HepG2 (cell line): ENCODE data around the gene VGLL4. TPM values are rescaled to one million over a fixed set of nuclear protein-coding genes. Genes with fewer than 3 reads are reported as not detected.

ENCODE experiments used
- ATAC-seq: fragments of 200-7000 bp; cut with Tn5 transposase; 3 replicates; pipeline ENCODE4 v1.9.1; 2020; ENCODE audit warnings: mild to moderate bottlenecking, moderate library complexity
- BruUV-seq: library from RNA; stranded (reverse); fragments of 400-500 nt; replicated peaks from 2 replicates; lab custom pipeline; 2021; lab: Mats Ljungman, UMichigan
- CTCF ChIA-PET: fragments of 300-600 bp; formaldehyde crosslinking; extraction: SDS; loops from one replicate; lab custom pipeline; 2021; ENCODE audit warnings: low total read pairs, inconsistent platforms, low intra/inter-chr PET ratio; lab: Yijun Ruan, JAX
- POLR2A ChIA-PET: fragments of 350-600 bp; sonication (Branson Sonifier 250); formaldehyde crosslinking; loops from one replicate; lab custom pipeline; 2020; ENCODE audit warnings: antibody characterized with exemption, inconsistent platforms; lab: Yijun Ruan, JAX
- DNase-seq: peaks from one replicate; pipeline ENCODE4 v3.0.0-alpha.2; 2015; ENCODE audit warnings: low spot score
- FAIRE-seq: peaks from 3 replicates; lab custom pipeline; 2011; peaks lifted over from hg19 to GRCh38; lab: Jason Lieb, UNC
- H2AFZ ChIP-seq: one replicate; pipeline ENCODE4 v1.6.1; 2011; ENCODE audit warnings: low read length, inconsistent platforms
- H3K27ac ChIP-seq: fragments of 300-600 bp; 3 replicates; pipeline ENCODE4 v1.8.0; 2011; ENCODE audit warnings: mixed run types, mild to moderate bottlenecking, mixed read lengths, low read length, inconsistent platforms; ENCODE audit not compliant: insufficient read depth; ENCODE audit errors: extremely low read length
- H3K27me3 ChIP-seq, 2 experiments: fragments of 200-600 bp in 1 of 2; 2 replicates in 1 of 2; 3 replicates in 1 of 2; pipeline versions ENCODE4 v1.6.0 to v1.8.0; 2011; ENCODE audit warnings: low read length in 2 of 2, mild to moderate bottlenecking in 2 of 2, moderate library complexity in 2 of 2, inconsistent platforms in 1 of 2; ENCODE audit not compliant: insufficient read depth in 2 of 2, control insufficient read depth in 1 of 2
- H3K36me3 ChIP-seq, 2 experiments: fragments of 200-600 bp in 1 of 2; replicated peaks in 1 of 2; 2 replicates in 1 of 2; 3 replicates in 1 of 2; pipeline versions ENCODE4 v1.5.1 to v1.8.0; 2011; ENCODE audit warnings: low read length in 2 of 2, inconsistent platforms in 1 of 2; ENCODE audit not compliant: insufficient read depth in 2 of 2, control insufficient read depth in 1 of 2
- H3K4me1 ChIP-seq: 2 replicates; pipeline ENCODE4 v1.5.1; 2012; ENCODE audit warnings: low read length, inconsistent platforms; ENCODE audit not compliant: insufficient read depth
- H3K4me2 ChIP-seq: 2 replicates; pipeline ENCODE4 v1.6.0; 2011; ENCODE audit warnings: low read depth, low read length, inconsistent platforms
- H3K4me3 ChIP-seq, 3 experiments: fragments of 200-600 bp in 1 of 3; sonication (generic), shearing (Covaris generic) in 1 of 3; replicated peaks in 1 of 3; 2 replicates each; pipeline ENCODE4 v1.5.1; 2011 to 2016; ENCODE audit warnings: low read length in 3 of 3, inconsistent platforms in 2 of 3, low read depth in 2 of 3, mild to moderate bottlenecking in 2 of 3, control low read depth in 1 of 3, mixed read lengths in 1 of 3; ENCODE audit not compliant: insufficient read depth in 1 of 3
- H3K79me2 ChIP-seq: one replicate; pipeline ENCODE4 v1.6.1; 2011; ENCODE audit warnings: low read length, inconsistent platforms; ENCODE audit not compliant: insufficient read depth
- H3K9ac ChIP-seq: 2 replicates; pipeline ENCODE4 v1.6.0; 2011; ENCODE audit warnings: mild to moderate bottlenecking, low read depth, low read length, inconsistent platforms; ENCODE audit not compliant: insufficient read depth
- H3K9me3 ChIP-seq: 2 replicates; pipeline ENCODE4 v1.5.1; 2012; ENCODE audit warnings: mild to moderate bottlenecking, low read length
- H4K20me1 ChIP-seq: 2 replicates; pipeline ENCODE4 v1.6.0; 2011; ENCODE audit warnings: inconsistent platforms, mild to moderate bottlenecking, low read length, moderate library complexity; ENCODE audit not compliant: insufficient read depth
- BHLHE40 ChIP-seq: IDR thresholded peaks from 2 replicates; pipeline ENCODE4 v1.6.1; 2011; ENCODE audit warnings: low read length, improper control_type of control experiment
- IKZF5 ChIP-seq: IDR thresholded peaks from 2 replicates; pipeline ENCODE4 v1.6.1; 2018; ENCODE audit warnings: missing genetic modification reagents, mild to moderate bottlenecking, missing compliant biosample characterization
- IRF9 ChIP-seq: sonication (generic); formaldehyde crosslinking; IDR thresholded peaks from 2 replicates; pipeline ENCODE4 v1.8.0; 2022; ENCODE audit warnings: missing genetic modification reagents, mild to moderate bottlenecking, borderline replicate concordance
- KAT2B ChIP-seq: fragments of 150-350 bp; IDR thresholded peaks from 2 replicates; pipeline ENCODE4 v1.6.1; 2014; ENCODE audit warnings: low read depth, low read length, borderline replicate concordance
- KLF13 ChIP-seq: sonication (generic); formaldehyde crosslinking; IDR thresholded peaks from 2 replicates; pipeline ENCODE4 v1.4.0; 2020; ENCODE audit warnings: mild to moderate bottlenecking, missing genetic modification reagents
- MTF1 ChIP-seq: sonication (generic); formaldehyde crosslinking; IDR thresholded peaks from 2 replicates; pipeline ENCODE4 v1.5.0; 2020; ENCODE audit warnings: missing genetic modification reagents
- PHF21A ChIP-seq: sonication (generic); formaldehyde crosslinking; IDR thresholded peaks from 2 replicates; pipeline ENCODE4 v1.5.0; 2020; ENCODE audit warnings: mild to moderate bottlenecking, missing genetic modification reagents
- RAD21 ChIP-seq: fragments of 450-650 bp; formaldehyde crosslinking; IDR thresholded peaks from 2 replicates; pipeline ENCODE4 v1.5.0; 2020; ENCODE audit warnings: mild to moderate bottlenecking
- SMARCE1 ChIP-seq: fragments of 450-650 bp; IDR thresholded peaks from 2 replicates; pipeline ENCODE4 v1.6.1; 2017; ENCODE audit warnings: borderline replicate concordance
- ZNF230 ChIP-seq: sonication (generic); formaldehyde crosslinking; IDR thresholded peaks from 2 replicates; pipeline ENCODE4 v1.4.0; 2020; ENCODE audit warnings: mild to moderate bottlenecking, missing genetic modification reagents
- ZNF577 ChIP-seq: sonication (generic); formaldehyde crosslinking; IDR thresholded peaks from 2 replicates; pipeline ENCODE4 v1.4.0; 2020; ENCODE audit warnings: mild to moderate bottlenecking, low read depth, missing genetic modification reagents, borderline replicate concordance
- ZSCAN31 ChIP-seq: sonication (generic); formaldehyde crosslinking; IDR thresholded peaks from 2 replicates; pipeline ENCODE4 v1.5.0; 2020; ENCODE audit warnings: low read depth, mild to moderate bottlenecking, missing genetic modification reagents
- ZSCAN9 ChIP-seq: IDR thresholded peaks from 2 replicates; pipeline ENCODE4 v1.6.1; 2016; ENCODE audit warnings: borderline replicate concordance
- WGBS: methylation state at CpG from one replicate; pipeline ENCODE4 v1.1.6; 2017; ENCODE audit warnings: low lambda C conversion rate; 5-methylcytosine and 5-hydroxymethylcytosine counted together
- in situ Hi-C: cut with HindIII; loops from 2 replicates; pipeline ENCODE4 v1.10.0; 2017; ENCODE audit warnings: low pct_unique_long_range_greater_than_20kb; ENCODE audit not compliant: extremely low pct_ligation_motif_present
- intact Hi-C: fragments of 100-400 bp; cut with micrococcal nuclease; formaldehyde crosslinking; loops from one replicate; pipeline ENCODE4 v1.10.0; 2022; ENCODE audit not compliant: unreplicated experiment
- polyA plus RNA-seq, 8 experiments: library from polyadenylated mRNA; depleted of rRNA in 3 of 8; stranded (reverse) in 7 of 8; unstranded in 1 of 8; fragments of >200 nt; fragmentation: Illumina TruSeq in 4 of 8; extraction: Trizol in 4 of 8; gene quantifications; 2 replicates each; pipeline versions ENCODE4 v1.2.1 to v1.2.3, GENCODE V29; 2011 to 2016; ENCODE audit warnings: low read depth in 4 of 8, missing spikeins in 1 of 8, mixed read lengths in 1 of 8; ENCODE audit not compliant: insufficient read depth in 1 of 8
- total RNA-seq, 5 experiments: library from RNA; depleted of rRNA; stranded (reverse); fragments of >200 nt; fragmentation: Illumina TruSeq; extraction: Trizol; gene quantifications; 2 replicates each; pipeline ENCODE4 v1.2.3, GENCODE V29; 2016; ENCODE audit warnings: low read depth in 1 of 5
- TF ChIP-seq, protein P1 (sequence below): sonication (generic); formaldehyde crosslinking; IDR thresholded peaks from 2 replicates; pipeline ENCODE4 v1.8.1; 2023; ENCODE audit warnings: mild to moderate bottlenecking, missing genetic modification reagents, borderline replicate concordance

VGLL4 gene
- total and polyA plus RNA-seq, 2 of the 13 experiments (the other 11 are each of a cell fraction or from before 2014, with no cell fraction given): 23.2 to 39.0 TPM

DNA sequence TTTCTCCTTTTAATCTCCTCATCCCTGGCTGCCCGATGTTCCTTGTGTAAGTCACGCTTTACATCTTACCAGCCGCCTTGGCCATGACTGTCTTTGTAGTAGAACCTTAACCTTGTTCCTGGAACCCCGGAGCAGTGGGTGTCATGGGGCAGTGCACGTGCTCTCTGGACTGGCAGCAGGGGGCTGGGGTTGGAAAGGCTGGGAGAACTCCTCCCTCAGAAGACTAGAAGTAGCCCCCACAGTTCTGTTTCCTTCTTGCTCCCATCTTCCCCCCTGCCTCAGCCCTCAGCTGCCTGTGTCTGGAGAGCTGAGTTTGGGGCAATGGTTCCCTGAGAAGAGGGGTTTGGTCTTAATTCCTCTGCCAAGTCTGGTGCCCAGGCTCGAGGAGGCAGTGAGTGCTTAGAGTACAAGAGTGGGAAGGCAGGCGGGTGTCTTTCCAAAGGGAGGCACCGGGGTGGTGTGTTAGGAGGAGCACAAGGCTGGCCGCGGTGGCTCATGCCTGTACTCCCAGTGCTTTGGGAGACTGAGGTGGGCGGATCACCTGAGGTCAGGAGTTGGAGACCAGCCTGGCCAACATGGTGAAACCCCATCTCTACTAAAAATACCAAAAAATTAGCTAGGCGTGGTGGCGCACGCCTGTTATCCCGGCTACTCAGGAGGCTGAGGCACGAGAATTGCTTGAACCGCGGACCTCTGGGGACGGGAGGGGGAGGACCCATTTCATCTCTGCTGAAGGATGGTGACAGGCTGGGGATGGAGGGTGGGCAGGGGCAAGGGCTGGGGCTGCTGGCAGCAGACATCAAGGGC is 100.4 kb downstream of the VGLL4 start:
- FAIRE-seq (no peak), DNase-seq (no peak), ATAC-seq (no peak)
- Histone ChIP-seq H3K36me3 (no peaks in the 10 kb centered on the region), H3K27ac (no peak overlapping the region), H4K20me1 (no peaks in the 10 kb centered on the region), H3K4me2 (no peak overlapping the region), H3K9ac (no peak overlapping the region), H3K79me2 (no peaks in the 10 kb centered on the region), H3K27me3 (no peaks in the 10 kb centered on the region), H2AFZ (no peak overlapping the region), H3K4me1 (peaks cover 12% of the 10 kb centered on the region), H3K9me3 (no peaks in the 10 kb centered on the region), H3K4me3 (no peak overlapping the region)
- no TSS peak for BruUV-seq
- intact Hi-C loops: no loop called here
- in situ Hi-C loops: no loop called here
- POLR2A ChIA-PET: no interaction called here
- 89% methylated on average over 19 of the region's 19 CpGs for WGBS
- TF ChIP-seq PHF21A (CRISPR knock-in tag): no peak
- TF ChIP-seq MTF1 (CRISPR knock-in tag): no peak
- TF ChIP-seq, protein P1, sequence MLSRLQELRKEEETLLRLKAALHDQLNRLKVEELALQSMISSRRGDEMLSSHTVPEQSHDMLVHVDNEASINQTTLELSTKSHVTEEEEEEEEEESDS (CRISPR knock-in tag): no peak
- TF ChIP-seq KAT2B: no peak
- TF ChIP-seq RAD21 (CRISPR knock-in tag): no peak
- no peak for TF ChIP-seq KLF13 (CRISPR knock-in tag)
- TF ChIP-seq SMARCE1: no peak
- TF ChIP-seq ZSCAN9 (CRISPR knock-in tag): no peak
- no peak for TF ChIP-seq ZSCAN31
- no peak for TF ChIP-seq IKZF5 (CRISPR knock-in tag)
- TF ChIP-seq ZNF577 (CRISPR knock-in tag): no peak
- no peak for TF ChIP-seq ZNF230
- TF ChIP-seq BHLHE40: no peak
- no peak for TF ChIP-seq IRF9 (CRISPR knock-in tag)
- TF ChIP-seq, all 625 proteins: peak for 0
- CTCF ChIA-PET: no interaction called here
